HepG2 (cell line): ENCODE results near the gene PRM3. TPM values are rescaled to one million over a fixed set of nuclear protein-coding genes. Genes with fewer than 3 reads are reported as not detected.

ENCODE experiments used
- CHD2 ChIP-seq: IDR thresholded peaks from 2 replicates; pipeline ENCODE4 v1.6.1; 2011; ENCODE audit warnings: low read depth, low read length, improper control_type of control experiment
- FOXA1 ChIP-seq, 2 experiments: fragments of 450-650 bp in 1 of 2; sonication (generic) in 1 of 2; formaldehyde crosslinking in 1 of 2; IDR thresholded peaks; 2 replicates each; pipeline versions ENCODE4 v1.4.0 to v1.6.1; 2016 to 2020; ENCODE audit warnings: missing genetic modification reagents in 1 of 2
- FOXC1 ChIP-seq: sonication (generic); formaldehyde crosslinking; IDR thresholded peaks from 2 replicates; pipeline ENCODE4 v1.8.0; 2022; ENCODE audit warnings: mild to moderate bottlenecking, missing genetic modification reagents, borderline replicate concordance
- GZF1 ChIP-seq: sonication (generic); formaldehyde crosslinking; IDR thresholded peaks from 2 replicates; pipeline ENCODE4 v1.5.1; 2020; ENCODE audit warnings: mild to moderate bottlenecking, missing genetic modification reagents
- HNRNPLL ChIP-seq: fragments of 200-400 bp; formaldehyde crosslinking; IDR thresholded peaks from 2 replicates; pipeline ENCODE4 v1.6.1; 2017; ENCODE audit warnings: mild to moderate bottlenecking, low read depth, low read length; ENCODE audit not compliant: poor library complexity, severe bottlenecking
- KDM2A ChIP-seq: sonication (generic); formaldehyde crosslinking; IDR thresholded peaks from 2 replicates; pipeline ENCODE4 v1.4.0; 2020; ENCODE audit warnings: low read depth, missing genetic modification reagents, borderline replicate concordance
- MIER2 ChIP-seq: IDR thresholded peaks from 2 replicates; pipeline ENCODE4 v1.6.1; 2016; ENCODE audit warnings: missing biosample characterization, missing genetic modification reagents
- NRL ChIP-seq: sonication (generic); formaldehyde crosslinking; IDR thresholded peaks from 2 replicates; pipeline ENCODE4 v1.5.0; 2020; ENCODE audit warnings: missing genetic modification reagents, mild to moderate bottlenecking, moderate library complexity, borderline replicate concordance
- SMAD9 ChIP-seq: sonication (generic); formaldehyde crosslinking; IDR thresholded peaks from 2 replicates; pipeline ENCODE4 v1.5.1; 2020; ENCODE audit warnings: mild to moderate bottlenecking, missing genetic modification reagents
- TBL1XR1 ChIP-seq: fragments of 150-350 bp; IDR thresholded peaks from 2 replicates; pipeline ENCODE4 v1.6.1; 2014; ENCODE audit warnings: borderline replicate concordance, low read length; ENCODE audit not compliant: partially characterized antibody
- ZBTB1 ChIP-seq: sonication (generic); formaldehyde crosslinking; IDR thresholded peaks from 2 replicates; pipeline ENCODE4 v1.4.0; 2020; ENCODE audit warnings: missing genetic modification reagents, borderline replicate concordance
- ZNF10 ChIP-seq: sonication (generic); formaldehyde crosslinking; IDR thresholded peaks from 2 replicates; pipeline ENCODE4 v1.4.0; 2020; ENCODE audit warnings: mild to moderate bottlenecking, low read depth, missing genetic modification reagents, borderline replicate concordance
- ZSCAN30 ChIP-seq: sonication (generic); formaldehyde crosslinking; IDR thresholded peaks from 2 replicates; pipeline ENCODE4 v1.5.0; 2020; ENCODE audit warnings: mild to moderate bottlenecking, missing genetic modification reagents
- polyA plus RNA-seq, 8 experiments: library from polyadenylated mRNA; depleted of rRNA in 3 of 8; stranded (reverse) in 7 of 8; unstranded in 1 of 8; fragments of >200 nt; fragmentation: Illumina TruSeq in 4 of 8; extraction: Trizol in 4 of 8; gene quantifications; 2 replicates each; pipeline versions ENCODE4 v1.2.1 to v1.2.3, GENCODE V29; 2011 to 2016; ENCODE audit warnings: low read depth in 4 of 8, missing spikeins in 1 of 8, mixed read lengths in 1 of 8; ENCODE audit not compliant: insufficient read depth in 1 of 8
- total RNA-seq, 5 experiments: library from RNA; depleted of rRNA; stranded (reverse); fragments of >200 nt; fragmentation: Illumina TruSeq; extraction: Trizol; gene quantifications; 2 replicates each; pipeline ENCODE4 v1.2.3, GENCODE V29; 2016; ENCODE audit warnings: low read depth in 1 of 5
- TF ChIP-seq, protein P1 (sequence below): sonication (generic); formaldehyde crosslinking; IDR thresholded peaks from 2 replicates; pipeline ENCODE4 v1.4.0; 2020; ENCODE audit warnings: mild to moderate bottlenecking, missing genetic modification reagents, borderline replicate concordance
- TF ChIP-seq, protein P2 (sequence below): sonication (generic); formaldehyde crosslinking; conservative IDR thresholded peaks from 2 replicates; pipeline ENCODE4 v1.8.1; 2023; ENCODE audit warnings: missing genetic modification reagents
- TF ChIP-seq, protein P3 (sequence below): sonication (generic); formaldehyde crosslinking; IDR thresholded peaks from 2 replicates; pipeline ENCODE4 v1.9.0; 2021; ENCODE audit warnings: mild to moderate bottlenecking, missing genetic modification reagents

The PRM3 gene
- total and polyA plus RNA-seq, 2 of the 13 experiments (the other 11 are each of a cell fraction or from before 2014, with no cell fraction given): not detected

GRCh38 chr16:11224894-11225676 is 48.3 kb downstream of the PRM3 start (continued):
- TF ChIP-seq, protein P1, sequence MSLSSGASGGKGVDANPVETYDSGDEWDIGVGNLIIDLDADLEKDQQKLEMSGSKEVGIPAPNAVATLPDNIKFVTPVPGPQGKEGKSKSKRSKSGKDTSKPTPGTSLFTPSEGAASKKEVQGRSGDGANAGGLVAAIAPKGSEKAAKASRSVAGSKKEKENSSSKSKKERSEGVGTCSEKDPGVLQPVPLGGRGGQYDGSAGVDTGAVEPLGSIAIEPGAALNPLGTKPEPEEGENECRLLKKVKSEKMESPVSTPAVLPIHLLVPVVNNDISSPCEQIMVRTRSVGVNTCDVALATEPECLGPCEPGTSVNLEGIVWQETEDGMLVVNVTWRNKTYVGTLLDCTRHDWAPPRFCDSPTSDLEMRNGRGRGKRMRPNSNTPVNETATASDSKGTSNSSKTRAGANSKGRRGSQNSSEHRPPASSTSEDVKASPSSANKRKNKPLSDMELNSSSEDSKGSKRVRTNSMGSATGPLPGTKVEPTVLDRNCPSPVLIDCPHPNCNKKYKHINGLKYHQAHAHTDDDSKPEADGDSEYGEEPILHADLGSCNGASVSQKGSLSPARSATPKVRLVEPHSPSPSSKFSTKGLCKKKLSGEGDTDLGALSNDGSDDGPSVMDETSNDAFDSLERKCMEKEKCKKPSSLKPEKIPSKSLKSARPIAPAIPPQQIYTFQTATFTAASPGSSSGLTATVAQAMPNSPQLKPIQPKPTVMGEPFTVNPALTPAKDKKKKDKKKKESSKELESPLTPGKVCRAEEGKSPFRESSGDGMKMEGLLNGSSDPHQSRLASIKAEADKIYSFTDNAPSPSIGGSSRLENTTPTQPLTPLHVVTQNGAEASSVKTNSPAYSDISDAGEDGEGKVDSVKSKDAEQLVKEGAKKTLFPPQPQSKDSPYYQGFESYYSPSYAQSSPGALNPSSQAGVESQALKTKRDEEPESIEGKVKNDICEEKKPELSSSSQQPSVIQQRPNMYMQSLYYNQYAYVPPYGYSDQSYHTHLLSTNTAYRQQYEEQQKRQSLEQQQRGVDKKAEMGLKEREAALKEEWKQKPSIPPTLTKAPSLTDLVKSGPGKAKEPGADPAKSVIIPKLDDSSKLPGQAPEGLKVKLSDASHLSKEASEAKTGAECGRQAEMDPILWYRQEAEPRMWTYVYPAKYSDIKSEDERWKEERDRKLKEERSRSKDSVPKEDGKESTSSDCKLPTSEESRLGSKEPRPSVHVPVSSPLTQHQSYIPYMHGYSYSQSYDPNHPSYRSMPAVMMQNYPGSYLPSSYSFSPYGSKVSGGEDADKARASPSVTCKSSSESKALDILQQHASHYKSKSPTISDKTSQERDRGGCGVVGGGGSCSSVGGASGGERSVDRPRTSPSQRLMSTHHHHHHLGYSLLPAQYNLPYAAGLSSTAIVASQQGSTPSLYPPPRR (CRISPR knock-in tag): no peak
- TF ChIP-seq HNRNPLL (no peak), TBL1XR1 (no peak), FOXA1 (IDR thresholded peaks at IDR 0.05) (no peak), FOXA1 (CRISPR knock-in tag; IDR thresholded peaks at IDR 0.05) (no peak), ZNF10 (no peak), KDM2A (CRISPR knock-in tag) (no peak), SMAD9 (CRISPR knock-in tag) (no peak), CHD2 (no peak), MIER2 (CRISPR knock-in tag) (no peak), NRL (no peak), FOXC1 (CRISPR knock-in tag) (no peak), ZSCAN30 (CRISPR knock-in tag) (no peak), GZF1 (CRISPR knock-in tag) (no peak), ZBTB1 (CRISPR knock-in tag) (no peak)
- TF ChIP-seq, protein P2, sequence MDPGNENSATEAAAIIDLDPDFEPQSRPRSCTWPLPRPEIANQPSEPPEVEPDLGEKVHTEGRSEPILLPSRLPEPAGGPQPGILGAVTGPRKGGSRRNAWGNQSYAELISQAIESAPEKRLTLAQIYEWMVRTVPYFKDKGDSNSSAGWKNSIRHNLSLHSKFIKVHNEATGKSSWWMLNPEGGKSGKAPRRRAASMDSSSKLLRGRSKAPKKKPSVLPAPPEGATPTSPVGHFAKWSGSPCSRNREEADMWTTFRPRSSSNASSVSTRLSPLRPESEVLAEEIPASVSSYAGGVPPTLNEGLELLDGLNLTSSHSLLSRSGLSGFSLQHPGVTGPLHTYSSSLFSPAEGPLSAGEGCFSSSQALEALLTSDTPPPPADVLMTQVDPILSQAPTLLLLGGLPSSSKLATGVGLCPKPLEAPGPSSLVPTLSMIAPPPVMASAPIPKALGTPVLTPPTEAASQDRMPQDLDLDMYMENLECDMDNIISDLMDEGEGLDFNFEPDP (CRISPR knock-in tag): 0 out of 2 replicates have a peak, but pooled peaks have one; percentile 43
- TF ChIP-seq, protein P3, sequence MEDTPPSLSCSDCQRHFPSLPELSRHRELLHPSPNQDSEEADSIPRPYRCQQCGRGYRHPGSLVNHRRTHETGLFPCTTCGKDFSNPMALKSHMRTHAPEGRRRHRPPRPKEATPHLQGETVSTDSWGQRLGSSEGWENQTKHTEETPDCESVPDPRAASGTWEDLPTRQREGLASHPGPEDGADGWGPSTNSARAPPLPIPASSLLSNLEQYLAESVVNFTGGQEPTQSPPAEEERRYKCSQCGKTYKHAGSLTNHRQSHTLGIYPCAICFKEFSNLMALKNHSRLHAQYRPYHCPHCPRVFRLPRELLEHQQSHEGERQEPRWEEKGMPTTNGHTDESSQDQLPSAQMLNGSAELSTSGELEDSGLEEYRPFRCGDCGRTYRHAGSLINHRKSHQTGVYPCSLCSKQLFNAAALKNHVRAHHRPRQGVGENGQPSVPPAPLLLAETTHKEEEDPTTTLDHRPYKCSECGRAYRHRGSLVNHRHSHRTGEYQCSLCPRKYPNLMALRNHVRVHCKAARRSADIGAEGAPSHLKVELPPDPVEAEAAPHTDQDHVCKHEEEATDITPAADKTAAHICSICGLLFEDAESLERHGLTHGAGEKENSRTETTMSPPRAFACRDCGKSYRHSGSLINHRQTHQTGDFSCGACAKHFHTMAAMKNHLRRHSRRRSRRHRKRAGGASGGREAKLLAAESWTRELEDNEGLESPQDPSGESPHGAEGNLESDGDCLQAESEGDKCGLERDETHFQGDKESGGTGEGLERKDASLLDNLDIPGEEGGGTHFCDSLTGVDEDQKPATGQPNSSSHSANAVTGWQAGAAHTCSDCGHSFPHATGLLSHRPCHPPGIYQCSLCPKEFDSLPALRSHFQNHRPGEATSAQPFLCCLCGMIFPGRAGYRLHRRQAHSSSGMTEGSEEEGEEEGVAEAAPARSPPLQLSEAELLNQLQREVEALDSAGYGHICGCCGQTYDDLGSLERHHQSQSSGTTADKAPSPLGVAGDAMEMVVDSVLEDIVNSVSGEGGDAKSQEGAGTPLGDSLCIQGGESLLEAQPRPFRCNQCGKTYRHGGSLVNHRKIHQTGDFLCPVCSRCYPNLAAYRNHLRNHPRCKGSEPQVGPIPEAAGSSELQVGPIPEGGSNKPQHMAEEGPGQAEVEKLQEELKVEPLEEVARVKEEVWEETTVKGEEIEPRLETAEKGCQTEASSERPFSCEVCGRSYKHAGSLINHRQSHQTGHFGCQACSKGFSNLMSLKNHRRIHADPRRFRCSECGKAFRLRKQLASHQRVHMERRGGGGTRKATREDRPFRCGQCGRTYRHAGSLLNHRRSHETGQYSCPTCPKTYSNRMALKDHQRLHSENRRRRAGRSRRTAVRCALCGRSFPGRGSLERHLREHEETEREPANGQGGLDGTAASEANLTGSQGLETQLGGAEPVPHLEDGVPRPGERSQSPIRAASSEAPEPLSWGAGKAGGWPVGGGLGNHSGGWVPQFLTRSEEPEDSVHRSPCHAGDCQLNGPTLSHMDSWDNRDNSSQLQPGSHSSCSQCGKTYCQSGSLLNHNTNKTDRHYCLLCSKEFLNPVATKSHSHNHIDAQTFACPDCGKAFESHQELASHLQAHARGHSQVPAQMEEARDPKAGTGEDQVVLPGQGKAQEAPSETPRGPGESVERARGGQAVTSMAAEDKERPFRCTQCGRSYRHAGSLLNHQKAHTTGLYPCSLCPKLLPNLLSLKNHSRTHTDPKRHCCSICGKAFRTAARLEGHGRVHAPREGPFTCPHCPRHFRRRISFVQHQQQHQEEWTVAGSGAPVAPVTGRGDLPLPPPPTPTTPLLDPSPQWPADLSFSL: 0 out of 2 replicates have a peak, but pooled peaks have one; percentile 12
